Esophagus muscularis mucosa (tissue), 4 donors: ENCODE measurements around the gene DNAAF1.

Experiments used
- CTCF ChIP-seq, 3 experiments: fragments of 200-600 bp in 2 of 3; fragments of 450-650 bp in 1 of 3; sonication (generic) in 2 of 3; IDR thresholded peaks; one replicate each; pipeline ENCODE4 v1.5.1; 2017 to 2019; ENCODE audit warnings: antibody characterized with exemption in 3 of 3, mild to moderate bottlenecking in 2 of 3, moderate library complexity in 1 of 3
- EP300 ChIP-seq: sonication (generic); formaldehyde crosslinking; IDR thresholded peaks from one replicate; pipeline ENCODE4 v1.6.1; 2017; ENCODE audit warnings: antibody characterized with exemption
- POLR2A ChIP-seq: fragments of 450-650 bp; IDR thresholded peaks from one replicate; pipeline ENCODE4 v1.6.1; 2017; ENCODE audit warnings: antibody characterized with exemption, moderate library complexity, mild to moderate bottlenecking, low read depth
- POLR2AphosphoS5 ChIP-seq, 2 donors: sonication (generic); formaldehyde crosslinking; IDR thresholded peaks; one replicate each; pipeline ENCODE4 v1.6.1; 2017; ENCODE audit warnings: antibody characterized with exemption in 2 of 2

GRCh38 chr16:84098939-84099338 lies 46.2 kb upstream of the DNAAF1 start:
- TF ChIP-seq CTCF (IDR thresholded peaks at IDR 0.05), result no peak
- no peak for TF ChIP-seq POLR2A
- no peak for TF ChIP-seq EP300
- no peak for TF ChIP-seq POLR2AphosphoS5 (IDR thresholded peaks at IDR 0.05)
